ENCODE measurements around the gene KSR2. TPM values are rescaled to one million over a fixed set of nuclear protein-coding genes. Genes with fewer than 3 reads are reported as not detected.

Gene KSR2
- total RNA-seq, 4 donors from 2014 or later = 0.32 to 7.0 (median 0.60) TPM

- TF ChIP-seq POLR2AphosphoS5 (IDR thresholded peaks at IDR 0.05) = no peak
- TF ChIP-seq, protein P1, sequence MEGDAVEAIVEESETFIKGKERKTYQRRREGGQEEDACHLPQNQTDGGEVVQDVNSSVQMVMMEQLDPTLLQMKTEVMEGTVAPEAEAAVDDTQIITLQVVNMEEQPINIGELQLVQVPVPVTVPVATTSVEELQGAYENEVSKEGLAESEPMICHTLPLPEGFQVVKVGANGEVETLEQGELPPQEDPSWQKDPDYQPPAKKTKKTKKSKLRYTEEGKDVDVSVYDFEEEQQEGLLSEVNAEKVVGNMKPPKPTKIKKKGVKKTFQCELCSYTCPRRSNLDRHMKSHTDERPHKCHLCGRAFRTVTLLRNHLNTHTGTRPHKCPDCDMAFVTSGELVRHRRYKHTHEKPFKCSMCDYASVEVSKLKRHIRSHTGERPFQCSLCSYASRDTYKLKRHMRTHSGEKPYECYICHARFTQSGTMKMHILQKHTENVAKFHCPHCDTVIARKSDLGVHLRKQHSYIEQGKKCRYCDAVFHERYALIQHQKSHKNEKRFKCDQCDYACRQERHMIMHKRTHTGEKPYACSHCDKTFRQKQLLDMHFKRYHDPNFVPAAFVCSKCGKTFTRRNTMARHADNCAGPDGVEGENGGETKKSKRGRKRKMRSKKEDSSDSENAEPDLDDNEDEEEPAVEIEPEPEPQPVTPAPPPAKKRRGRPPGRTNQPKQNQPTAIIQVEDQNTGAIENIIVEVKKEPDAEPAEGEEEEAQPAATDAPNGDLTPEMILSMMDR (IDR thresholded peaks at IDR 0.05) = no peak
- no peak for TF ChIP-seq EP300 (IDR thresholded peaks at IDR 0.05; ENCODE audit: low read depth)
- no peak for TF ChIP-seq POLR2A (IDR thresholded peaks at IDR 0.05)
- H3K36me3 ChIP-seq = no peaks in the 10 kb centered on the region
- intact Hi-C loops (cut with DNase I; ENCODE audit: low total_unique reads) = no loop called here
- no peak overlapping the region for H3K4me3 ChIP-seq
- H3K9me3 ChIP-seq = no peaks in the 10 kb centered on the region
- H3K27me3 ChIP-seq = no peaks in the 10 kb centered on the region
- in situ Hi-C loops (cut with MboI; ENCODE audit: low pct_ligation_motif_present in 1 of 4, low pct_unique_long_range_greater_than_20kb in 1 of 4, low sequenced_read_pairs in 3 of 4) = no loop called here
- H3K27ac ChIP-seq = no peak overlapping the region
- H3K4me1 ChIP-seq = no peaks in the 10 kb centered on the region
- no peak for DNase-seq
- 69 to 73% methylated on average over 4 of the region's 4 CpGs for WGBS, 2 donors (ENCODE audit: low coverage in 1 of 2)
These were observed 266.0 kb downstream of the KSR2 start for GRCh38 chr12:117702741-117703140.

DNA sequence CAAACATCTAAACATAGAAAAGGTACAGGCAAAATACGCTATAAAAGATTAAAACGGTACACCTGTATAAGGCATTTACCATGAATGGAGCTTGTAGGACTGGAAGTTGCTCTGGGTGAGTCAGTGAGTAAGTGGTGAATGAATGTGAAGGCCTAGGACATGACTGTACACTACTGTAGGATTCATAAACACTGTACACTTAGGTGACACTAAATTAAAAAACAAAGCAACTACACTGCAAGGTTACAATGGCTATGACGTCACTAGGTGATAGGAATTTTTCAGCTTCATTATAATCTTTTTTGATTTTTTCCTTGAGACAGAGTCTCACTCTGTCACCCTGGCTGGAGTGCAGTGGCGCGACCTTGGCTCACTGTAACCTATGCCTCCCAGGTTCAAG is 269.2 kb downstream of the KSR2 start:
- in situ Hi-C loops (cut with MboI; ENCODE audit: low pct_ligation_motif_present in 1 of 4, low pct_unique_long_range_greater_than_20kb in 1 of 4, low sequenced_read_pairs in 3 of 4) = no loop called here
- TF ChIP-seq EP300 (IDR thresholded peaks at IDR 0.05; ENCODE audit: low read depth) (no peak), POLR2A (IDR thresholded peaks at IDR 0.05) (no peak), POLR2AphosphoS5 (IDR thresholded peaks at IDR 0.05) (no peak)
- TF ChIP-seq, protein P1 (IDR thresholded peaks at IDR 0.05) = no peak
- Histone ChIP-seq H3K36me3 (no peaks in the 10 kb centered on the region), H3K27me3 (no peaks in the 10 kb centered on the region), H3K9me3 (no peaks in the 10 kb centered on the region), H3K4me3 (no peak overlapping the region), H3K4me1 (no peaks in the 10 kb centered on the region), H3K27ac (no peak overlapping the region)
- DNase-seq = no peak
- WGBS, 2 donors (ENCODE audit: low coverage in 1 of 2) = 69 to 79% methylated on average over 5 of the region's 5 CpGs
- intact Hi-C loops (cut with DNase I; ENCODE audit: low total_unique reads) = no loop called here

DNA sequence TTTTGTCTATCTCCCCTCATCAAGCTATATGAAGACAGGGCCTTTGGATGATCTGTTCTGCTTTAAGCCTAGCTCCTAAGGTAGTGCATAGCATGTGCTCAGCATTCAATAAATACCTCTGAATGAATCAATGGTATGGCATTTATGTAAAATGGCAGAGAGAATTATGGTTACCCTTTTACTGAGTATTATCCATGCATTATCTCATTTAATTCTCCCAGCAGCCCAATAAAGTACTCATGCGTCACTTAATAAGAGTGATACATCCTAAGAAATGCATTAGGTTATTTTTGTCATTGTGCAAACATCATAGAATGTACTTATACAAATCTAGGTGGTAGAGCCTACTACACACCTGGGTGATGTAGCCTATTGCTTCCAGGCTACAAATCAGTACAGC is 269.7 kb downstream of the KSR2 start:
- in situ Hi-C loops (cut with MboI; ENCODE audit: low pct_ligation_motif_present in 1 of 4, low pct_unique_long_range_greater_than_20kb in 1 of 4, low sequenced_read_pairs in 3 of 4) (no loop called here), intact Hi-C loops (cut with DNase I; ENCODE audit: low total_unique reads) (no loop called here)
- Histone ChIP-seq H3K4me3 (no peak overlapping the region), H3K27me3 (no peaks in the 10 kb centered on the region), H3K27ac (no peak overlapping the region), H3K36me3 (no peaks in the 10 kb centered on the region), H3K4me1 (no peaks in the 10 kb centered on the region), H3K9me3 (no peaks in the 10 kb centered on the region)
- TF ChIP-seq EP300 (IDR thresholded peaks at IDR 0.05; ENCODE audit: low read depth) (no peak), POLR2AphosphoS5 (IDR thresholded peaks at IDR 0.05) (no peak), POLR2A (IDR thresholded peaks at IDR 0.05) (no peak)
- TF ChIP-seq, protein P1 (IDR thresholded peaks at IDR 0.05) = no peak
- 93 to 96% methylated on average over 1 of the region's 1 CpG for WGBS, 2 donors (ENCODE audit: low coverage in 1 of 2)
- DNase-seq = no peak

DNA sequence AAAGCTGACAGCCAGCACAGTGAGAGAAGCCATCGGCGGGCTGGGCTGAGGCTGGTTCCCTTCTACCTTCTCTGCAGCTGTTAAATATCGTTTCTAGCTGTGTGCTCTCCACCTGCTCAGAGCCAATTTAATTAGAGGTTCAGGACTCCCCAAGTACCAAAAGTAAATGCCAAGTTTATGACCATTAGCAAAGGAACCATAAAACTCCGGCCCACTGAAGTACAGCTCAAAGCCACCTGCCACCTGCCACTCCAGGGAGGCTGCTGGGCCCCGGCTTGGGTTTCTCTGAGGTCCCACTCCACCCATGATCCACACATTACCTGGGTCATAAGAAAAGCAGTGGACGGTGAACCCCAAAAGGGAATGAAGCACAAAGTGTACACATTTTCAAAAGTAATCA is 272.8 kb downstream of the KSR2 start:
- Histone ChIP-seq H3K4me3 (no peak overlapping the region), H3K9me3 (no peaks in the 10 kb centered on the region), H3K36me3 (no peaks in the 10 kb centered on the region), H3K27me3 (no peaks in the 10 kb centered on the region), H3K27ac (peak overlapping the region in 1 of 4 donors; percentile 25), H3K4me1 (no peaks in the 10 kb centered on the region)
- DNase-seq = no peak
- intact Hi-C loops (cut with DNase I; ENCODE audit: low total_unique reads) (no loop called here), in situ Hi-C loops (cut with MboI; ENCODE audit: low pct_ligation_motif_present in 1 of 4, low pct_unique_long_range_greater_than_20kb in 1 of 4, low sequenced_read_pairs in 3 of 4) (no loop called here)
- WGBS, 2 donors (ENCODE audit: low coverage in 1 of 2) = 50 to 55% methylated on average over 2 to 6 of the region's 6 CpGs
- no peak for TF ChIP-seq EP300 (IDR thresholded peaks at IDR 0.05; ENCODE audit: low read depth)
- TF ChIP-seq POLR2AphosphoS5 (IDR thresholded peaks at IDR 0.05) = no peak
- TF ChIP-seq, protein P1 (IDR thresholded peaks at IDR 0.05) = no peak
- no peak for TF ChIP-seq POLR2A (IDR thresholded peaks at IDR 0.05)
